Aorta (tissue), 5 donors: Measurements from ENCODE around the gene UAP1. TPM values are rescaled to one million over a fixed set of nuclear protein-coding genes. Genes with fewer than 3 reads are reported as not detected.

Source experiments
- ATAC-seq: fragments of 200-7000 bp; cut with Tn5 transposase; one replicate; pipeline ENCODE4 v1.9.1; 2022; ENCODE audit warnings: moderate library complexity; ENCODE audit not compliant: low FRiP score
- DNase-seq, 2 donors: peaks; one replicate each; pipeline ENCODE4 v3.0.0-alpha.2; 2020
- H3K27ac ChIP-seq, 2 donors: one replicate each; pipeline ENCODE4 v1.5.1; 2013; ENCODE audit warnings: low read length in 2 of 2, mild to moderate bottlenecking in 2 of 2, moderate library complexity in 2 of 2, control low read depth in 1 of 2, inconsistent platforms in 1 of 2, low read depth in 1 of 2
- H3K27me3 ChIP-seq, 2 donors: one replicate each; pipeline ENCODE4 v1.6.1; 2013; ENCODE audit warnings: control low read depth in 1 of 2, low read length in 1 of 2, mild to moderate bottlenecking in 1 of 2, moderate library complexity in 1 of 2; ENCODE audit not compliant: insufficient read depth in 2 of 2, control insufficient read depth in 1 of 2
- H3K36me3 ChIP-seq, 2 donors: one replicate each; pipeline ENCODE4 v1.6.1; 2013; ENCODE audit warnings: control low read depth in 1 of 2, low read length in 1 of 2, mild to moderate bottlenecking in 1 of 2; ENCODE audit not compliant: insufficient read depth in 2 of 2, control insufficient read depth in 1 of 2
- H3K4me1 ChIP-seq, 2 donors: one replicate each; pipeline ENCODE4 v1.6.1; 2013; ENCODE audit warnings: low read length in 2 of 2, control low read depth in 1 of 2, mild to moderate bottlenecking in 1 of 2, moderate library complexity in 1 of 2; ENCODE audit not compliant: insufficient read depth in 2 of 2, control insufficient read depth in 1 of 2
- H3K4me3 ChIP-seq, 2 donors: one replicate each; pipeline ENCODE4 v1.5.1; 2013; ENCODE audit warnings: low read length in 2 of 2, control low read depth in 1 of 2, mild to moderate bottlenecking in 1 of 2
- H3K9me3 ChIP-seq: one replicate; pipeline ENCODE4 v1.6.1; 2013; ENCODE audit warnings: mild to moderate bottlenecking, low read length; ENCODE audit not compliant: control insufficient read depth
- WGBS, 2 donors: extraction: QIAGEN DNeasy Blood & Tissue Kit; methylation state at CpG; one replicate each; pipeline ENCODE4 v1.1.7; 2013; 5-methylcytosine and 5-hydroxymethylcytosine counted together
- intact Hi-C, 2 donors: fragments of 100-400 bp; cut with DNase I; formaldehyde crosslinking; loops; one replicate each; pipeline versions ENCODE4 v1.14.2 to v1.15.0; 2022
- polyA plus RNA-seq, 2 donors: library from polyadenylated mRNA; stranded (reverse); fragments of 200-250 nt; gene quantifications; one replicate each; pipeline ENCODE4 v1.2.3, GENCODE V29; 2013
- total RNA-seq, 2 donors: library from RNA; stranded (reverse); fragmentation: NEBNext Ultra II Directional; extraction: Animal tissue kit (Norgen Biotek cat#: 25700); gene quantifications; one replicate each; pipeline ENCODE4 v1.2.1, GENCODE V29; 2021
- donor health status: healthy with polysubstance abuse.
- donor health status: Bipolar disorder and iron deficiency.
- donor health status: DM: no; HTN: no; CAD: no.
- donor health status: DM: no; HTN: no; CAD: no.
- donor health status: DM: yes; HTN: yes; CAD: no.

Gene UAP1
- total and polyA plus RNA-seq, 4 donors = 32.2 to 138 (median 73.3) TPM

- Histone ChIP-seq H3K4me1 (peaks cover 5 to 8% of the 10 kb centered on the region in 2 donors), H3K36me3 (no peaks in the 10 kb centered on the region), H3K9me3 (no peaks in the 10 kb centered on the region), H3K27ac (no peak overlapping the region), H3K4me3 (no peak overlapping the region), H3K27me3 (no peaks in the 10 kb centered on the region)
- no peak for DNase-seq
- WGBS, 2 donors = 96 to 97% methylated on average over 3 of the region's 3 CpGs
- intact Hi-C loops = no loop called here
- no peak for ATAC-seq
Observed at GRCh38 chr1:162629077-162629627, 67.6 kb downstream of the UAP1 start.

- no peak overlapping the region for H3K4me3 ChIP-seq
- no peaks in the 10 kb centered on the region for H3K36me3 ChIP-seq
- intact Hi-C loops = loop anchor here in 1 of 2 donors (5.0 kb wide), 2 partner anchors 43 to 103 kb away; no protein-coding TSS in a partner anchor
- H3K27ac ChIP-seq = peak overlapping the region; percentile 28 to 95
- no peak for DNase-seq
- H3K4me1 ChIP-seq = peaks cover 7 to 10% of the 10 kb centered on the region in 2 donors
- no peaks in the 10 kb centered on the region for H3K27me3 ChIP-seq
- 70 to 80% methylated on average over 2 of the region's 2 CpGs for WGBS, 2 donors
- no peaks in the 10 kb centered on the region for H3K9me3 ChIP-seq
- ATAC-seq = no peak
Observed at GRCh38 chr1:162629651-162630050, 68.1 kb downstream of the UAP1 start.

- Histone ChIP-seq H3K9me3 (no peaks in the 10 kb centered on the region), H3K4me3 (peak overlapping the region; percentile 66 to 99), H3K27ac (peak overlapping the region; percentile 53 to 95), H3K27me3 (no peaks in the 10 kb centered on the region), H3K4me1 (peaks cover 12 to 17% of the 10 kb centered on the region in 2 donors), H3K36me3 (no peaks in the 10 kb centered on the region)
- peak in 1 of 2 donors; percentile 52 for DNase-seq
- ATAC-seq = peak; percentile 90
- intact Hi-C loops = loop anchor here in 1 of 2 donors (5.0 kb wide), 2 partner anchors 41 to 101 kb away; no protein-coding TSS in a partner anchor
- 5 to 6% methylated on average over 10 of the region's 10 CpGs for WGBS, 2 donors
Observed at GRCh38 chr1:162631546-162632191, 70.1 kb downstream of the UAP1 start.

- H3K36me3 ChIP-seq = no peaks in the 10 kb centered on the region
- ATAC-seq (peak; percentile 74), DNase-seq (peak; percentile 77 to 84)
- WGBS, 2 donors = 2 to 6% methylated on average over 4 of the region's 4 CpGs
- H3K27ac ChIP-seq = peak within 1 kb of the TSS; percentile 53 to 95
- H3K27me3 ChIP-seq = no peaks in the 10 kb centered on the region
- H3K4me1 ChIP-seq = peaks cover 12 to 17% of the 10 kb centered on the region in 2 donors
- intact Hi-C loops = loop anchor here in 1 of 2 donors (5.0 kb wide), 2 partner anchors 40 to 100 kb away; no protein-coding TSS in a partner anchor
- H3K4me3 ChIP-seq = peak within 1 kb of the TSS; percentile 66 to 99
- no peaks in the 10 kb centered on the region for H3K9me3 ChIP-seq
Observed at GRCh38 chr1:162632217-162632666, 70.7 kb downstream of the UAP1 start, which contains the start of gene DDR2. Gene DDR2 (plus strand): TSS chr1:162632464. CDS start chr1:162719064, 86,600 bp downstream.

GRCh38 chr1:162632698-162633080, 71.2 kb downstream of the UAP1 start:
- H3K4me3 ChIP-seq = peak overlapping the region; percentile 66 to 99
- WGBS, 2 donors = 7 to 10% methylated on average over 4 of the region's 4 CpGs
- H3K27me3 ChIP-seq = no peaks in the 10 kb centered on the region
- H3K27ac ChIP-seq = peak overlapping the region; percentile 22 to 95
- intact Hi-C loops = loop anchor here in 1 of 2 donors (5.0 kb wide), 2 partner anchors 40 to 100 kb away; no protein-coding TSS in a partner anchor
- DNase-seq = no peak
- no peaks in the 10 kb centered on the region for H3K36me3 ChIP-seq
- no peaks in the 10 kb centered on the region for H3K9me3 ChIP-seq
- no peak for ATAC-seq
- H3K4me1 ChIP-seq = peaks cover 12 to 17% of the 10 kb centered on the region in 2 donors

- Histone ChIP-seq H3K9me3 (no peaks in the 10 kb centered on the region), H3K27me3 (no peaks in the 10 kb centered on the region), H3K4me1 (peaks cover 12 to 17% of the 10 kb centered on the region in 2 donors), H3K4me3 (peak overlapping the region; percentile 66 to 99), H3K36me3 (no peaks in the 10 kb centered on the region), H3K27ac (peak overlapping the region; percentile 22 to 95)
- intact Hi-C loops = loop anchor here in 1 of 2 donors (5.0 kb wide), 2 partner anchors 39 to 99 kb away; no protein-coding TSS in a partner anchor
- ATAC-seq (peak; percentile 55), DNase-seq (no peak)
- 4 to 8% methylated on average over 8 of the region's 8 CpGs for whole genome bisulfite sequencing, 2 donors
Observed at GRCh38 chr1:162633081-162633762, 71.7 kb downstream of the UAP1 start.

- DNase-seq = no peak
- H3K27ac ChIP-seq = no peak overlapping the region
- no peaks in the 10 kb centered on the region for H3K9me3 ChIP-seq
- no peaks in the 10 kb centered on the region for H3K27me3 ChIP-seq
- H3K4me3 ChIP-seq = no peak overlapping the region
- no peaks in the 10 kb centered on the region for H3K36me3 ChIP-seq
- no peak for ATAC-seq
- H3K4me1 ChIP-seq = peaks cover 12 to 15% of the 10 kb centered on the region in 2 donors
- intact Hi-C loops = no loop called here
- WGBS, 2 donors = 23 to 24% methylated on average over 4 of the region's 4 CpGs
Observed at GRCh38 chr1:162635418-162635817, 73.9 kb downstream of the UAP1 start.

GRCh38 chr1:162639718-162640117, 78.2 kb downstream of the UAP1 start:
- H3K27me3 ChIP-seq = no peaks in the 10 kb centered on the region
- no peak overlapping the region for H3K27ac ChIP-seq
- H3K9me3 ChIP-seq = no peaks in the 10 kb centered on the region
- intact Hi-C loops = no loop called here
- DNase-seq (no peak), ATAC-seq (no peak)
- no peak overlapping the region for H3K4me3 ChIP-seq
- 94 to 96% methylated on average over 7 of the region's 7 CpGs for WGBS, 2 donors
- H3K4me1 ChIP-seq = peaks cover 5 to 11% of the 10 kb centered on the region in 2 donors
- no peaks in the 10 kb centered on the region for H3K36me3 ChIP-seq
